HG02840 (cell line): Measurements from ENCODE around the gene HACL1.
A peak's percentile ranks its signal among the peaks of the same experiment; 100 is the strongest.

Experiments used
- ATAC-seq: cut with Tn5 transposase; IDR thresholded peaks from one replicate; pipeline ENCODE4 v1.9.1; 2021; ENCODE audit warnings: mild to moderate bottlenecking, moderate library complexity, moderate number of reproducible peaks; ENCODE audit not compliant: unreplicated experiment, low FRiP score

HACL1 gene

DNA sequence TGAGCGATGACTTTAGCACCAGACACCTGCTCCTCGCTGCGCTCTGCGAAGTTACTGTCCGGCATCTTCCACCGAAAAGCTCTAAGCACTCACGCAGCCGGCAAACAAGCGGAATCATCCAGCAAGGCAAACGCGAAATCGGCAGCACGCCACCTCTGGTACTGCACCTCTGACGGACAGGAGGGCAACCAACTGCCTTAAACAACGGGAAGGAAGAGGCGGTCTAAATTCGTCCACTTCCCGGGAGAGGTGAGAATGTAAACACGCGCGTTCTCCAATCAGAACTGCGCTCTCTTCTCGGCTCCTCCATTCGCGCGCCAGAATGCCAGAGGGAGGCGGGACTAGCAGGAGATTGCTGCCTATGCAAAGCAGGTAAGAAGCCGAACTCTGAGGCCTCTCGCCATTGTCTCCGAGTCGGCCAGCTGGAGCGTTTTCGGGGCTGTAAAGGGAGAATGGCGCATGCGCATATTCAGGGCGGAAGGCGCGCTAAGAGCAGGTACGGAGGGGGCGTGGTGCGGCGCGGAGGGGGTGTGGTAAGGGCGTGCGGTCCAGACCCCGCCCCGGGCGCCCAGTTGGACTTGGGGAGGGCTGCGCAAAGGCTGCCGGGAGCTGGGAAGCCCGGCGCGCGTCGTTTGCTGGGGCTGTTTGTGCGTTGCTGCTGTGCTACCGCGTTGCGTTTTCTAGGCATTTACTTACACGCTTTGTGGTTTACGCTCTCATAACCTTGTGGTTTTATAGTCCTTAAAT lies at the start of gene HACL1, which contains the start of gene BTD:
Gene HACL1 (minus strand): TSS at position 171 of the 747 bp plus-strand sequence. CDS start 106 bp downstream, at position 65.
Gene BTD (plus strand): TSS at position 347 of the 747 bp plus-strand sequence. CDS start 33,695 bp downstream, outside the sequence.
- peak; percentile 96 for ATAC-seq

DNA sequence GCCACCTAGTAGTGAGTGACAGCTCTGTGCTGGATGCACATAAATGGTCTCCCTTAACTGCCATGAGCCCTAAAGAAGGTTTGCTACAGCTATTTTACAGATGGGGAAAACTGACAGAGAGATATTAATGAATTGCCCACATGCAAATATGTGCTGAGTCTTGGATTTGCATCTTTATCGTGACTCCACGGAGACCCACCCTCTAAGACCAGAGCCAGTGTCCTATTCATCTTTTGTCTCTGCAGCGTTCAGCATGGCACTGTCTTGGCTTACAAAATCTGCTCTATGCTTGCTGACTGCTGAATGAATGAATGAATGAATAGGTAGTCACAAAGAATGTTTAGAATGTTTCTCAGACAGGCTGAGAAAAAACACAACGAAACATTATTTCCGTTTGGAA lies 48.5 kb upstream of the HACL1 start:
- no peak for ATAC-seq

DNA sequence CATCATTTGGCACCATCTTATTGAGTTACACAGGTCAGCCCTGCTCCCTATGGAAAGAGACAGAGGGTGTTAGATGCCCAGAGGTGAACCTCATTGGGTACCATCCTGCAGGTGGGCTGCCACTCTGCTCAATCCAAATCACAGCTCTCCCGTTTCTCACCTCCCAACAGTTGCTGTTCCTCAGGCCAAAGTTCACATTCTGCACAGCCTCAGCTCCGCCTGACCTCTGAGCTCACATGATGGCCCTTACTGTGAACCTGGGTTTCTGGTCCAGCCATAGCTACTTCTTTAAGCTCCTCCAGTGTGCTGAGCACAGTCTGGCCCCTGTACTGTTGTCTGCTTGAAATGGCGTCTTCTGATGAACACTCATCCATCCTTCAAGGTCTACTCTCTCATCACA lies 48.0 kb upstream of the HACL1 start:
- ATAC-seq = no peak

DNA sequence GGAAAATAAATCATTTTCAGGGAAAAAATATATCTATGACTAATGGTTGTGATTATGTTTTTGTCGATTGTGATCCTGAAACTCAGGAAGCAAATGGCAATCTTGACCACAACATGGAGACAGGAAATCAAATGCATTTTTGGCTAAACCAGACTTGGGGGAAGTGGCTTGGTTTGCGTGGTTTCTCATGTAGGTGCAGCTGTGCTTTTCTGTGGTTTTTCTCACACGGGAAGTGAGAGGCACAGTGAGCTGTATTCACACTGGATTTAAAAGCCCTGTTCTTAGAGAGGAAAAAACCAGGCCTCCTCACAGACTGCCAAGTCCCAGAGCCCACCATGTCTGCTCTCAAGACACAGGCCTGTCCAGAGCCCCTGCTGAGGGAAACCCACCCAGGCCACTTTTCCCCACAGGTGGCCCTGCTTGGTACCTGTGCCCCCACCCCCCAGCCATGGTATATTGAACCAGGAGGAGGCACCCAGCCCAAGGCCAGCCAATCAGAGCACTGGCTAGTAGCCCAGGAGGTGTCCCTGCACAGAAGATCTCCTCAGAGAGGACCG lies 46.3 kb upstream of the HACL1 start:
- ATAC-seq = peak; percentile 82

DNA sequence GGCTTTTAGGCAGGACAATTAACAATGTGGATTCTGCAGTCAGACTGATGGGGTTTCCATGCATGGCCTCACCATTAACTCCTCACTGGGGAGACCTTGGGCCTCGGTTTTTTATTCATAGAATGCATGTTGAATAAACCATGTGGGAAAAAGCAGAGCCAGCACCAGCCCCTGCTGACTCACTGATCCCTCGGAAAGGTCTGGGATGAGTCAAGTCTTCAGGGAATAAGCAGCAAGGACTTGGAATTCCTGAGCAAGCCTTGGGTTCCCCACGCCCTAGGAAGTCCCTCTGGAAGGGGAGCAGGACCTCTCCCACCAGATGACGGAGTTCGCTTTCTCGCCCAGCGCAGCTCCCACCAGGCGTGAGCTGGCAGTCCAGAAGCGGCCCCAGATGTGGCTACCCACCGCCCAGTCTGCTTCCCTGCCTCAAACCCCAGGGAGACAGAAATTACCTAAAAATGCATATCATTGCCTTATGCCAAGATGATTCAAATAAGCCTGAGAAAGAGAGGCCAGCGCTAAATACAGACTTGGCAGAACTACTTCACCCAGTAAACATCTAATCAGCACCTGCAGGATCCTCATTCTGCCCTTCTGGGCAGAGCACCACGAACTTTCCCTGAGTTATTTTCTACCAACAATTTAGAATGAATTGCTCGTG lies 45.6 kb upstream of the HACL1 start:
- ATAC-seq = peak; percentile 6

DNA sequence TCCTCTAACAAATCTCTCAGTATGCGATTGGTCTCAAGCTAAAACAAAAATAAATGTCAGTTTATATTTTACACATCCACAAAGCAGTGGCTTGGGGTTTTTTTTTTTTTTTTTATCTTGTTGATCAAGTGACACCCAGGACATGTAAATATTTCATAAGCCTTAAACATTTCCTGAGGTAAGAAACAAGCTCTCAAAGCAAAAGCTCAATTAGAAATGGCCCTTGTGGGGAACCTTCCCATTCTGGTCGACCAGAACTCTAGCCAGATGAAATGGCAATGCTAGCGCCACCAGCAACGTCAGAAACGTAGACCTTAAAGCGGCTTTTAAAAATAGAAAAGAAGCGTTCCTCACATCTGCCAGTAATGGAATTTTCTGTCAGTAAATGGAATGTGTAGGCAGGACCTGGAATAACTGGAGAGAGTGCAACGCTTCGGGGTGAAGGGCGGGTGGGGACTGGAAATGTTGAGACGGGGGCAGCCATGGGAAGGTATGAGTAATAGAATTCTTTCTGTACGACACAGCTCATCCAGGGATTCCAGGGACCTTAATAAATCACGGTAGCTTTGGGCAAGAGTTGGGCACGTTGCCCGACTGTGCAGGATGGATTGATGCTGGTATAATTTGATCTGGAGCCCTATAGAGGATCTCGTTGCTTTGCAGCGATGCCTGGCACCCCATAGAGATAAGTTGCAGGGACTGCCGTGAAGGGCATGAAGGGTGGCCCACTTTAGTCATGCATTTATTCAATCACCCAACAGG lies 44.6 kb upstream of the HACL1 start:
- no peak for ATAC-seq

DNA sequence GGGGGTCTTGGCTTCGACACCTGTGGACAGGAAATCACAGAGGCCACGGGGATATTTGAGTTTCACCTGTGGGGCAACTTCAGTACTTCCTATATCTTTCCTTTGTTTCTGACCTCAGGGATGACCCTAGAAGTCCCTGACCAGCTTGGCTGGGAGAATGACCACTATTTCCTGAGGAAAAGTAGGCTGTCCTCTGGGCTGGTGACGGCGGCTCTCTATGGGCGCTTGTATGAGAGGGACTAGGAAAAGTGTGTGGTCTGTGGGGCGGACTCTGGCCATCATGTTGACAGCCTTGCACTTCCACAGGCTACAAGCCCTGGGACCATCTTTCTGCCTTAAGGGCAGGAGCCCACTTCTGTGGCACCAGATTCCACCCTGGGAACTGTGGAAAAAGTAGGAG lies 43.9 kb upstream of the HACL1 start:
- ATAC-seq = no peak

DNA sequence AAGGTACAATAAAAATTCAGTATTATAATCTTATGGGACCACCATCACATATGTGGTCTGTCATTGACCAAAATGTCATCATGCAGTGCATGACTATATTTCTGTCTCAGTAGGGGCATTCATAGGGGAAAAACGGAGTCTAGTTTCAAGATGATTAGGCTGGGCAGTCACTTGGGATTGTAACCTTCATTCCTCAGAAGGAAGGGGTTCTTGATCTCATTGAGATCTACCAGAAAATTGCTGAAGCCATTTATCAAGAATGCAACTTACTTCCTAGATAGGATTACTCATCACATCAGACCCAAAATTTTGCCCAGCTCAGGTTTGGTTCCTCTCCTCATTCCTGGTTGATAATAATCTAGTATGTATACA lies 37.5 kb upstream of the HACL1 start:
- no peak for ATAC-seq

DNA sequence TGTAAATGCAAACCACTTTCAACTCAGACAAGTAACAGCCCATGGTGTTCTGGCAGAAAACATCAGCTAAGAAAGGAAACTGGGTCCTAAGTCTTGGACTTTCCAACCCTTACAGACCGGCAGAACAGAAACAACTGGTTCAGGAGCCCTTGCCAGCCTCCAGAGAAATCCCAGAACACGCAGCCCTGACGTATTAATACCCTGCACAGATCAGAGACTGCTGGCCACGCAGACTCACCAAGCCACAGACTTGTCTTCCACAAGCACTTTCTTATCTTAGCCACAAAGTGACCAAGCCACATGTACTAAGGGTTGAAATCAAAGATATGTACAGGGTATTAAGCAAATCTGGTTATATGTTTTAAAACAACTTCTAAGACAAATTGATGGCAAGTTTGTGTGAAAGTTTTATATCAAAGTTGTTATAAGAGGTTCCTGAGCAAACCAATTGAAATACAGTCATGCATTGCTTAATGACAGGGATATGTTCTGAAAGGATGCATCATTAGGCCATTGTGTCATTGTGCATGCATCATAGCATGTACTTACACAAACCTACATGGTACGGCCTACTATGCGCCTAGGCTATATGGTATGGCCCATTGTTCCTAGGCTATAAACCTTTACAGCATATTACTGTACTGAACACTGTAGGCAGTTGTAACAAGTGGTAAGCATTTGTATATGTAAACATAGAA lies 37.0 kb upstream of the HACL1 start:
- ATAC-seq = no peak

DNA sequence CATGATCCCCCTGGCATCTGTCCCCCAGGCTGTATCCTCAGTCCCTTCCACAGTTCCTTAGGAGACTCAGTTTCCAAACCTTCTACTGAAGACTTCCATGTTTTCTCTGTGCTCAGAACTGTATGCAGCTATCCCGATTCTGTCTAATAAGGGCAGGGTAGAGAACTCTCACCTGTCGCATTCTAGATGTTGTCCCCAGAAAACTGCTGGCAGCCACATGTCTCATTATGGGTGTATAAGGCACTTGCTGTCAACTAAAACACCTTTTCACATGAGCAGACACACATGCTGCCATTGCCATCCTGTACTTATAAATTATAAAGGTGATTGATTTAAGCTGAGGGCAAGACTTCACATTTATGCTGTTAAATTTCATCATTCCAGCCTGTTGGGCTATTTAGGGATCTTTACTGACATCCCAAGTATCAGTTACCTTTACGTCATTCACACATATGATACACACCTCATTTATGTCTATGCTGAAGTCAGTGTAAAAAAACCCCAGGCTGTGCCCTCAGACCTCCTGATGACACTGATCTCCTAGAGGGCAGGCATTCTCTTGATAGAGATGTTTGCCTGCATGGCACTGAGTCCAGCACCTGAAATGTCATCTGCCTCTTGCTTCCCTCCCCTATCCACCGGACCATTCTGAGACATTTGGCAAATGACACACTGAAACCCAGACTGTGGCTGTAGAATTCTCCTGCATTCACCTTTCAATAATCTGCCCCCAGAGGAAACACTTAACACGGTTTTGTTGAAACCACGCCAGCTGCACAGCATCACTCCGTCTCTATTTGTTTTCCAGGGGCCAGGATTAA lies 36.0 kb upstream of the HACL1 start:
- ATAC-seq = no peak

DNA sequence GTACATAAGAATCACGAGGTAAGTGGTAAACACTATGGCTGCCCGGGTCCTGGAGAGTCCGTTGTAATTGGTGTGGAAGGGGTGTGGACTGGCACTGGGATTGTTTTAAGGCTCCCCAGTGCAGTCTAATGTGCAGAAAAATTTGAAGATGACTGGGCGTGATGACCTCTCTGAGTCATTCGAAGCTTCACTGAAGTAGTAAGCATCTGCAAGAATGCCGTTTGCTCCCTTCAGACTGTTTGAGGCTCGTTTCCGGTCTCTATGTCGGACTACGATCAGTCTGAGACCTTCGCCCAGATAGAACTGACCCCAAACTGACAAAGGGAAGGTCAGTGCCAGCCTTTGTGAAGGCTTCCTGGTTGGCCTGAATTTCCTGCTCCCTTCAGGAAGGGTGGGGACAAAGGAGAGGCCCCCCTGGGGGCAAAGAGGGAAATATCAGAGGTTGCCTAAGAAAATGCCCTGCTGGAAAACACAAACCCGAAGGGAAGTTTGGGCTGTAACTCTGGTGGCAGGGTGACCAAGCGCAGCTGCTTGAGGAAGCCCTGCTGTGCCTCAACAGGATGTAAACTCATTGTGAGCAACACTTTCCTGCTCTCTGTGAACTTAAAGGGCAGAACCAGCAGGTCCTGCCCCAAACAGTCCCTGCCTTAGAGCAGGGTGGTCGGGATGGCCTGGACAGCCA lies 34.8 kb upstream of the HACL1 start:
- peak; percentile 60 for ATAC-seq

DNA sequence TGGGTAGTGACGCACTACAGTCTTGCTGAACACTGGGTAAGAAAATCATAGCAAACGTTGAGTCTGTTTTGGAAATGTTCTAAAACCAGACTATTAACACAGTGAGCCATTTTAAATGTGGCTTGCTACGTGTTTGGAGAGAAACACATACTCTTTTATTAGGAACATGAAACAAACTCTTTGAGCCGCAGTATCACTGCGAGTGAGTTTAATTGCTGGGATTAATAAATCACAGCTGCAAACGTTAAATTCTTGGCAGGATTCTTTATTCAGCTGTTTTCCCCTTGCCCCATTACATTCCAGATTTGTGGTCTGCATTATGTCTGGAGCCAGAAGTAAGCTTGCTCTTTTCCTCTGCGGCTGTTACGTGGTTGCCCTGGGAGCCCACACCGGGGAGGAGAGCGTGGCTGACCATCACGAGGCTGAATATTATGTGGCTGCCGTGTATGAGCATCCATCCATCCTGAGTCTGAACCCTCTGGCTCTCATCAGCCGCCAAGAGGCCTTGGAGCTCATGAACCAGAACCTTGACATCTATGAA lies 33.8 kb upstream of the HACL1 start:
- no peak for ATAC-seq

DNA sequence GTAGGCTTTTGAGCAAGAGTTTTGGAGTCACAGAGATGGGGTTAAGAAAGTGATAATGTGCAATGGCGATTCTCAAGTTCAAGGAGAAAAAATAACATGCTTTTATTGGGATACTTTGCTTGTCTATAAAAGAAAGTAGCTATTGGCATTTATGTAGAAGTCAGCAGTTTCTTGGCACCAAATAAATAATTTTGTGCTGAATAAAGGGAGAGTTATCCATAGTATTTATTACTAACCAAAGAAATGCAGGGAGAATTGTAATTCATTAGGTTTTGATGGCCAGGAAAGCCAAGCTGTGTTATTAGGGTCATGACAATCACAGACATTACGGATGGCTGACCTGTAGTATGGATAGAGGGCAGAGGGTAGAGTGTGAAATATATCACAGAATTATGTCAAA lies 33.3 kb upstream of the HACL1 start:
- no peak for ATAC-seq

DNA sequence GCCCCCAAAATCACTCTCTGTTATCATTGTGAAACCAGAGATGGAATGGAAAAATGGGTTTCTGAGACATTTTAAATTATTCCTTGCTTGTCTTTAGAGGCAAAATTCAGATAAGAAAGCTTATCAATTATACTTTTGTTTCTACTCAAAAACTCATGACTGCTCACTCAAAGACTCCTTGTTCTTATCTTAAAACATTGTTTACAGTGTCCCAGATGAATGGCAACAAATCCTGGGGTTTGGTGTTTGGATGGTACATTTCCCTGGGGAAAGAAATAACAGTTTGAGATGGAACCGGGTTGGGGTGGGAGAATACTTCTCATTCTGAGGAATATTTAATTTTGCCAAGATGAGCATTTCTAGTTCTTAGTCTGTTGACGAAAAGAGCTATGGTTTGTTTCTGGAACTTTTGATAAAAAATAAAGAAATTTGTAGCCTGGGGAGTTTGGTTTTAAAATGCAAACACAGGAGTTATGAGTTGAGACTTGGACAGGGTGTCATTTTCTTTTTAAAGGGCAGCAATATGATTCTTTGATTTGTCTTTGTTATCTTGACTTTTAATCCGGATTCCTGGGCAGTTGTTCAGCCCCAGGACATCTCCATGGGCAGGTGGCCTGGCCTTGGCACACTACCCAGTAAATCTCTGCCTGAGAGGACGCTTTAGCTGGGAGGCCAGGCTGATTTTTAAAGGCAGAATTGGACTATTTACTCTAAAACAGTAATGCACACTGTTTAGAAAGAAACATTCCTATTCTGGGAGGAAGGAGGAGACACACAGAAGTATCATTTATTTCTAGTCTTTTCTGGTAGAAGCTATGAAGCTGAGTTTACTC lies 32.6 kb upstream of the HACL1 start:
- ATAC-seq = no peak

DNA sequence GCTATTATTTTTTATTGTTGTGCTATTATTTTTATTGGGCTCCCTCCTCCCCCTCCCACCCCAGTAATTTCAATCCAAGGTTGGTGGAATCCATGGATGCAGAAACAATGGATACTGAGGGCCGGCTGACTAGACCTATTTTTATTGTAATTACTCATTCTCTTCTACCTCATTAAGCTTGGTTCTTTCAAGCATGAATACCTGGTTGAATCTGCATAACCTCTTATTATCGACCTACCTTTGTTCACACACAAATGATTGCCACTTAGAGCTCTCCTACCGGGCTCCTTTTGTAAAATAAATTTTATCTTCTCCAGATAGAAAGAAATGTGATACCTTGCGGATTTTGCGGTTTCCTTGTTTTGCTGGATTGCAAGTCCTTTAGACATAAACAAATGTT lies 31.8 kb upstream of the HACL1 start:
- ATAC-seq = no peak

DNA sequence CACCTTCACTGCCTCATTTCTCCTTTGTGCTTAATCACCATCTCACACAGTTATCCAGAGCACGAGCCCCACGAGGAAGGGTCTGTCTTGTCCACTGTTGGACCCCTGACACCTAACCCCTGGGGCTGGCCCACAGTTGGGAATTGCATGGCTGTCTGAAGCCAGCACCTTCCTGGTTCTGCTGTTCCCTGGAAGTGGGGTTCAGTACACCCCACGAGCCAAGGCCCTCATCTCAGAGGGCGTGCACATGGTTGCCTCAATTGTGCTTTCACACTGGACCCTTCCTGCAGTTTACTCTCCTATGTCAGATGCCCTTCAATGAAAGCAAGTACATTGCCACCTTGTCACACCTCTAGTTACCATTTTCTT lies 30.8 kb upstream of the HACL1 start:
- no peak for ATAC-seq

DNA sequence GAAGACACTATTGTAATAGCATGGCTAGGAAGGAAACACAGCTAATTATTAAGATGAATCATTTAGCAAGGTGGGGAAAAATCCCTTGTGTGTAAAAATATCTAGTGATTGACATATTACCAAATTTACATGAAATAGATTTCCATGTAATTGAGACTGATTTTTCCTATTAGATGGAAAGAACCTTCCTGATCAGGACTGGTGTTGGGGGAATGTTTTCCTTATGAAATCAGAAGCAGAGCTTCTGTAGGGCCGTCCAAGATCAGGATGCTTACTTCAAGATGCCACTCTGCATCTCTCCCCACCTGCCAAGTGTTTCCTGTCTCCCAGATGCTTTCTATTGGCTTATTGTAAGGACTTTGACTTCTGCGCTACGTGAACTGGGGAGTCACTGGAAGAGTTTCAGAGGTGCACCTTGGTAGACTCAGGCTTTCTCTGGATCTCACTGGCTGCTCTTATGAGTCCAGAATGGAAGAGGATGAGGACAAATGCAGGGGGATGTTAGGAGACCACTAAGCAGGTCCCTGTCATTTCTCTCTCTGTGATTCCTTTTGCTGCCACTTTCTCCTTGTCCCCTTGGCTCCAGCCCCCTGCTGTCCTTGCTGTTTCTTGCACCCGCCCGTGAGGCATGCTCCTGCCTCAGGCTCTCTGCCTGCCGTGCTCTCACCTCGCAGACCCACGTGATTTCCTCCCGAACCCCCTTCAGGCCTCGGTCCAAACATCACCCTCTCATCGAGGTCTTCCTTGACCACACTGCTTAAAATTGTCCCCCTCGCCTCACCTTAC lies 30.2 kb upstream of the HACL1 start:
- ATAC-seq = no peak
